Upper lobe of left lung (tissue), 6 donors: Measurements from ENCODE around the gene PSAPL1. TPM values are rescaled to one million over a fixed set of nuclear protein-coding genes. Genes with fewer than 3 reads are reported as not detected.

Experiments used
- ATAC-seq, 2 donors: fragments of 200-7000 bp; cut with Tn5 transposase; one replicate each; pipeline ENCODE4 v1.9.1; 2022; ENCODE audit warnings: mild to moderate bottlenecking in 2 of 2, moderate library complexity in 2 of 2; ENCODE audit not compliant: low FRiP score in 2 of 2
- DNase-seq, 2 donors: peaks; one replicate each; pipeline ENCODE4 v3.0.0-alpha.2; 2019 to 2020
- H3K27ac ChIP-seq, 4 donors: fragments of 200-600 bp; sonication (generic); one replicate each; pipeline ENCODE4 v1.5.1; 2016 to 2019
- H3K27me3 ChIP-seq, 4 donors: fragments of 200-600 bp; sonication (generic); one replicate each; pipeline ENCODE4 v1.5.1; 2017 to 2019
- H3K36me3 ChIP-seq, 4 donors: fragments of 200-600 bp; sonication (generic); one replicate each; pipeline ENCODE4 v1.5.1; 2016 to 2019
- H3K4me1 ChIP-seq, 4 donors: fragments of 200-600 bp; sonication (generic); one replicate each; pipeline ENCODE4 v1.5.1; 2018 to 2019
- H3K4me3 ChIP-seq, 4 donors: fragments of 200-600 bp; sonication (generic); one replicate each; pipeline ENCODE4 v1.5.1; 2017 to 2019; ENCODE audit warnings: mild to moderate bottlenecking in 2 of 4, moderate library complexity in 1 of 4
- H3K9me3 ChIP-seq, 4 donors: fragments of 200-600 bp; sonication (generic); one replicate each; pipeline ENCODE4 v1.5.1; 2018 to 2019
- EP300 ChIP-seq, 4 donors: sonication (generic); formaldehyde crosslinking; IDR thresholded peaks; one replicate each; pipeline ENCODE4 v1.5.1; 2017; ENCODE audit warnings: antibody characterized with exemption in 4 of 4, control low read depth in 2 of 4
- POLR2A ChIP-seq, 4 donors: fragments of 450-650 bp; IDR thresholded peaks; one replicate each; pipeline ENCODE4 v1.5.1; 2016 to 2017; ENCODE audit warnings: antibody characterized with exemption in 4 of 4, mild to moderate bottlenecking in 2 of 4
- POLR2AphosphoS5 ChIP-seq, 2 donors: sonication (generic); formaldehyde crosslinking; IDR thresholded peaks; one replicate each; pipeline ENCODE4 v1.5.1; 2017; ENCODE audit warnings: antibody characterized with exemption in 2 of 2
- WGBS, 2 donors: methylation state at CpG; one replicate each; pipeline ENCODE4 v1.1.5; 2017 to 2018; 5-methylcytosine and 5-hydroxymethylcytosine counted together
- total RNA-seq, 6 donors: library from RNA; depleted of rRNA in 4 of 6; stranded (reverse); fragments of >200 nt in 4 of 6; gene quantifications; one replicate each; pipeline versions ENCODE4 v1.1.0 to v1.2.1, GENCODE V29; 2016 to 2021
- TF ChIP-seq, protein P1 (sequence below), 6 experiments: fragments of 450-650 bp in 4 of 6; fragments of 200-600 bp in 2 of 6; sonication (generic) in 2 of 6; IDR thresholded peaks; one replicate each; pipeline ENCODE4 v1.5.1; 2016 to 2019; ENCODE audit warnings: antibody characterized with exemption in 6 of 6
- donor health status: DM: no; HTN: no; CAD: no; lungs with moderate emphysema.
- donor health status: DM: no; HTN: yes; CAD: no; lungs with severe emphysema.

The PSAPL1 gene
- total RNA-seq, 6 donors from 2014 or later: 0.20 to 0.61 (median 0.31) TPM; not detected in 3

DNA sequence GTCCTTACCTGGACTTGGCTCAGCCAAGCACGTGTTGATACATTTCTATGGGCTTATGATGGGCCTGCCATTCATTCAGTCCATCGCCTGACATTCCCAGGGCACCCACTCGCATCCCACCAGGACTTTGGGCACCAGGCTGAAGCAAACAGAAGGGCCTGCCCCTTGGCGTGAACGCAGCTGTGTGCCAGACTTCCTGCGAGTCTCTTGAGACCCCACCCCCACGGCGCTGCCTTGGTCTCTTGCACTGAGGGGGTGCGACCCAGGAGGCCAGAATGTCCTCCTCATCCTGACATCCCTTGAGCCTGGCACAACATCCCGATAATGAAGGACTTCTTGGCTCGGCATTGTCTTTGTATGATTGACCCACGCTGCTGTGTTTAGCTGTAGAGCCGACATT is 1.5 kb upstream of the PSAPL1 start:
- 78 to 83% methylated on average over 10 to 13 of the region's 13 CpGs for WGBS, 2 donors
- Histone ChIP-seq H3K4me1 (peaks cover 3 to 16% (median 10%) of the 10 kb centered on the region in 4 donors), H3K36me3 (no peaks in the 10 kb centered on the region), H3K4me3 (no peak overlapping the region), H3K9me3 (no peaks in the 10 kb centered on the region), H3K27ac (no peak overlapping the region), H3K27me3 (no peaks in the 10 kb centered on the region)
- ATAC-seq (no peak), DNase-seq (peak in 1 of 2 donors; percentile 51)
- TF ChIP-seq POLR2A (IDR thresholded peaks at IDR 0.05): no peak
- TF ChIP-seq EP300 (IDR thresholded peaks at IDR 0.05): no peak
- TF ChIP-seq, protein P1, sequence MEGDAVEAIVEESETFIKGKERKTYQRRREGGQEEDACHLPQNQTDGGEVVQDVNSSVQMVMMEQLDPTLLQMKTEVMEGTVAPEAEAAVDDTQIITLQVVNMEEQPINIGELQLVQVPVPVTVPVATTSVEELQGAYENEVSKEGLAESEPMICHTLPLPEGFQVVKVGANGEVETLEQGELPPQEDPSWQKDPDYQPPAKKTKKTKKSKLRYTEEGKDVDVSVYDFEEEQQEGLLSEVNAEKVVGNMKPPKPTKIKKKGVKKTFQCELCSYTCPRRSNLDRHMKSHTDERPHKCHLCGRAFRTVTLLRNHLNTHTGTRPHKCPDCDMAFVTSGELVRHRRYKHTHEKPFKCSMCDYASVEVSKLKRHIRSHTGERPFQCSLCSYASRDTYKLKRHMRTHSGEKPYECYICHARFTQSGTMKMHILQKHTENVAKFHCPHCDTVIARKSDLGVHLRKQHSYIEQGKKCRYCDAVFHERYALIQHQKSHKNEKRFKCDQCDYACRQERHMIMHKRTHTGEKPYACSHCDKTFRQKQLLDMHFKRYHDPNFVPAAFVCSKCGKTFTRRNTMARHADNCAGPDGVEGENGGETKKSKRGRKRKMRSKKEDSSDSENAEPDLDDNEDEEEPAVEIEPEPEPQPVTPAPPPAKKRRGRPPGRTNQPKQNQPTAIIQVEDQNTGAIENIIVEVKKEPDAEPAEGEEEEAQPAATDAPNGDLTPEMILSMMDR (IDR thresholded peaks at IDR 0.05): no peak
- no peak for TF ChIP-seq POLR2AphosphoS5 (IDR thresholded peaks at IDR 0.05)

DNA sequence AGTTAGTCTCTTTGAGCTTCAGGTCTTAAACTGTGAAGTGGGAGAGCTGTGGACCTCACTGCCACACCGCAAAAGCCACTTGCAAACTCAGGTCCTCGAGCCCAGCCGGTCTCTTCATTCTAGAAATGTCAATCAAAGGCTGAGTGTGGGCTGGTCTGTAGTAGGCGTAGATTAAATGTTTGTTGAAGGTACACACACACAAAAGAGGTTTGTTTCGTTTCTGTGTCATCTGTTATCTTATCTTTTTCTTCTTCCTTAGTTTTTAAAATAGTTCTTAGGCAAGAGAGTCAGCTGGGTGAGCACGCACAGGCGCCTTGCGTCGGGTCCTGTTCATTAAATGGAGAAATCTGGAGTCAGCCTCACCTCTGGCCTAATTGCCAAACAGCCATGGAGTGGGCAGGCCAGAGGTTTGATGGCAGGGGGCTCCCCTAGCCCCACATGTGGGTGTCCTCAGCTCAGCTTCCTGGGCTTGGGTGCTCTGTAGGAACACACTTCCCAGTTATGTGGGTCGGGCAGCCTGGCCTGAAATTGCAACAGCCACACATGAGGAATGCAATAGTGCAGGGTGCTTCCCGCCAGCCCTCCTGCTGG is 836 bp upstream of the PSAPL1 start:
- WGBS, 2 donors: 49 to 50% methylated on average over 11 of the region's 11 CpGs
- peak overlapping the region in 1 of 4 donors; percentile 7 for H3K27ac ChIP-seq
- TF ChIP-seq POLR2A (IDR thresholded peaks at IDR 0.05) (no peak), EP300 (IDR thresholded peaks at IDR 0.05) (no peak), POLR2AphosphoS5 (IDR thresholded peaks at IDR 0.05) (no peak)
- TF ChIP-seq, protein P1 (IDR thresholded peaks at IDR 0.05): no peak
- peak in 1 of 2 donors; percentile 60 for ATAC-seq
- H3K36me3 ChIP-seq: no peaks in the 10 kb centered on the region
- peaks cover 3 to 16% (median 10%) of the 10 kb centered on the region in 4 donors for H3K4me1 ChIP-seq
- no peaks in the 10 kb centered on the region for H3K27me3 ChIP-seq
- no peak overlapping the region for H3K4me3 ChIP-seq
- no peaks in the 10 kb centered on the region for H3K9me3 ChIP-seq
- DNase-seq: peak in 1 of 2 donors; percentile 59

DNA sequence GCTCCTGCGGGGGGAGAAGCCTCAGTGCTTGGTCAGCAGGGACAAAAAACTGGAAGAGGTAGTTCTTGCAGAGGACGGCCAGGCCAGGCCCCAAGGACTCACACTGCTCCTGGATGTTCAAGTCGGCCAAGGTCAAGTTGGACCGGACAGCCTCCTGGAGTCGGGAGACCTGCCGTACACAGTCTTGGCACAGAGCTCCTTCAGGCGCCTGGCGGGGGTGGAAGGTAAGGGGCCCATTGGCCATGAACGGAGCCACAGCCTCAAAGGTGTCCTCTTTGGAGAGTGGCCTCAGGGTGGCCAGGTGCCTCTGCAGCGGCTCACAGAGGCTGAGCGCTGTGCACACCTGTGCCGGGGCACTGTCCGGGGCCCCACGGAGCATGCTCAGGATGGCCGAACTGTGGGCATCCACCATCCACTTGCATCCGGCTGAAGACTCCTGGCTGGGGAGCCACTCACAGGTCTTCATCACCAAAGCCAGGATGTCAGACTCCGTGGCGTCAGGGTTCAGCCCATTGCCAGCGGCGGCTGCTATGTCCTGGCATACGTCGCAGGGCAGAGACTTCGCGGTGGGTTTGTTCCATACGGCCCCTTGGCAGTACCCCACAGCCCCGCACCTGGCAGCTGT is 477 bp downstream of the PSAPL1 start:
- no peaks in the 10 kb centered on the region for H3K36me3 ChIP-seq
- H3K9me3 ChIP-seq: no peaks in the 10 kb centered on the region
- peak in 1 of 2 donors; percentile 64 for DNase-seq
- no peak for TF ChIP-seq EP300 (IDR thresholded peaks at IDR 0.05)
- no peak for TF ChIP-seq POLR2AphosphoS5 (IDR thresholded peaks at IDR 0.05)
- TF ChIP-seq, protein P1 (IDR thresholded peaks at IDR 0.05): no peak
- no peak for TF ChIP-seq POLR2A (IDR thresholded peaks at IDR 0.05)
- no peak overlapping the region for H3K4me3 ChIP-seq
- H3K27me3 ChIP-seq: no peaks in the 10 kb centered on the region
- no peak for ATAC-seq
- H3K27ac ChIP-seq: no peak overlapping the region
- 86 to 90% methylated on average over 1 to 24 of the region's 26 CpGs for WGBS, 2 donors
- peaks cover 3 to 16% (median 10%) of the 10 kb centered on the region in 4 donors for H3K4me1 ChIP-seq

DNA sequence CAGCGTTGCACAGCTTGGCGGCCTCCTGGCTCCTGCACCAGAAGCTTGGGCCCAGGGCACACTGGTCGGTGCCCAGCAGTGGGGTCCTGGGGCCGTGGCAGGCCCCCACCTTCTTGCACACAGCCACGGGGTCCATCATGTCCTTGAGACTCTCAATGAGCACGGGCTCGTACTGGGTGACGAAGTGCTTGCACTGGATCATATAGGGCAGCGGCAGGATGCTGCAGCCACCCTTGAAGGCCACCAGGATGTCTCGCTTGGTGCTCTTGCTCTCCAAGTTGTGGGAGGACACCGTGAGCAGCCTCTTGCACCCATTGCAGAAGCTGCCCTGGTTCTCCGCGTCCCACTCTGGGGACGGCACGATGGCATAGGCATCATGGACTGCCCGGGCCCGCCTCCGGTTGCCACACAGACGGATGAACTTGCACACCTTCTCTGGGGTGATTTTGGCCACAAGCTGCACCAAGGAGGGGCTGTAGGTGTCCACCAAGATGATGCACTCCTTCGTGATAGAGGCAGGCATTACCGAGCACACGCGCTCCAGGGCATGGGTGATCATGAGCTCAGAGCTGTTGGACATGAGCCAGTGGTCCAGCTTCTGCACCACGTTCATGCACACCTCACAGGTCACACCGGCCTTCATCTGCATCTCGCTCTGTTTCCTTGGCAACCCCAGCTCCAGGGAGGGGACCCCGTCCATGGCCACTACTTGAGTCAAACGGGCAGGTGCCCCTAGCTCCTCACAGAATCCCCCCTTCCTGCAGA is 1.2 kb downstream of the PSAPL1 start:
- Histone ChIP-seq H3K27ac (no peak overlapping the region), H3K4me3 (no peak overlapping the region), H3K27me3 (no peaks in the 10 kb centered on the region), H3K9me3 (no peaks in the 10 kb centered on the region), H3K36me3 (no peaks in the 10 kb centered on the region), H3K4me1 (peaks cover 3 to 16% (median 10%) of the 10 kb centered on the region in 4 donors)
- ATAC-seq (no peak), DNase-seq (no peak)
- TF ChIP-seq, protein P1 (IDR thresholded peaks at IDR 0.05): no peak
- TF ChIP-seq EP300 (IDR thresholded peaks at IDR 0.05): no peak
- no peak for TF ChIP-seq POLR2AphosphoS5 (IDR thresholded peaks at IDR 0.05)
- no peak for TF ChIP-seq POLR2A (IDR thresholded peaks at IDR 0.05)
- 83 to 91% methylated on average over 10 to 26 of the region's 28 CpGs for WGBS, 2 donors
